GM23248 (cell line): ENCODE data around the gene SLC22A12. TPM values are rescaled to one million over a fixed set of nuclear protein-coding genes. Genes with fewer than 3 reads are reported as not detected.

ENCODE experiments used
- DNase-seq: peaks from one replicate; pipeline ENCODE4 v3.0.0-alpha.2; 2015
- H2AFZ ChIP-seq: fragments of 200-600 bp; sonication (generic); 2 replicates; pipeline ENCODE4 v1.6.1; 2016; ENCODE audit warnings: antibody characterized with exemption
- H3F3A ChIP-seq: fragments of 200-600 bp; sonication (generic); 2 replicates; pipeline ENCODE4 v1.6.1; 2016; ENCODE audit warnings: mild to moderate bottlenecking, antibody characterized with exemption, mixed run types; ENCODE audit not compliant: insufficient read depth
- H3K27ac ChIP-seq: fragments of 200-600 bp; sonication (generic); 2 replicates; pipeline ENCODE4 v1.5.1; 2016; ENCODE audit warnings: mild to moderate bottlenecking
- H3K27me3 ChIP-seq: fragments of 200-600 bp; sonication (generic); replicated peaks from 2 replicates; pipeline ENCODE4 v1.6.1; 2016; ENCODE audit warnings: mild to moderate bottlenecking; ENCODE audit not compliant: insufficient read depth
- H3K36me3 ChIP-seq: fragments of 200-600 bp; sonication (generic); 2 replicates; pipeline ENCODE4 v1.6.1; 2016; ENCODE audit warnings: low read depth, mild to moderate bottlenecking
- H3K4me1 ChIP-seq: fragments of 200-600 bp; sonication (generic); 2 replicates; pipeline ENCODE4 v1.6.1; 2016; ENCODE audit warnings: mild to moderate bottlenecking; ENCODE audit not compliant: insufficient read depth
- H3K4me2 ChIP-seq: fragments of 200-600 bp; sonication (generic); one replicate; pipeline ENCODE4 v1.6.1; 2016; ENCODE audit warnings: mild to moderate bottlenecking; ENCODE audit not compliant: unreplicated experiment
- H3K4me3 ChIP-seq: fragments of 200-600 bp; sonication (generic); 2 replicates; pipeline ENCODE4 v1.5.1; 2016; ENCODE audit warnings: mild to moderate bottlenecking
- H3K79me2 ChIP-seq: fragments of 200-600 bp; sonication (generic); 2 replicates; pipeline ENCODE4 v1.6.1; 2016; ENCODE audit warnings: mild to moderate bottlenecking; ENCODE audit not compliant: insufficient read depth
- H3K9ac ChIP-seq: fragments of 200-600 bp; sonication (generic); 2 replicates; pipeline ENCODE4 v1.6.1; 2016; ENCODE audit warnings: mild to moderate bottlenecking
- H3K9me2 ChIP-seq: fragments of 200-600 bp; sonication (generic); 2 replicates; pipeline ENCODE4 v1.6.1; 2016; ENCODE audit warnings: mixed run types, mild to moderate bottlenecking, moderate library complexity; ENCODE audit not compliant: insufficient read depth
- H3K9me3 ChIP-seq: fragments of 200-600 bp; sonication (generic); one replicate; pipeline ENCODE4 v1.6.1; 2017; ENCODE audit warnings: low read depth
- H4K20me1 ChIP-seq: fragments of 200-600 bp; sonication (generic); 2 replicates; pipeline ENCODE4 v1.6.0; 2016; ENCODE audit not compliant: insufficient read depth
- EZH2 ChIP-seq: fragments of 200-600 bp; sonication (generic); IDR thresholded peaks from 2 replicates; pipeline ENCODE4 v1.6.1; 2018; ENCODE audit warnings: antibody characterized with exemption, mild to moderate bottlenecking; ENCODE audit not compliant: insufficient read depth, poor library complexity, severe bottlenecking
- EZH2phosphoT487 ChIP-seq: fragments of 200-600 bp; sonication (generic); IDR thresholded peaks from 2 replicates; pipeline ENCODE4 v1.6.1; 2018; ENCODE audit warnings: antibody characterized with exemption, moderate library complexity, mild to moderate bottlenecking, low read depth; ENCODE audit not compliant: insufficient read depth
- WGBS, 2 experiments: methylation state at CpG; one replicate each; pipeline ENCODE4 v1.1.6; 2015 to 2017; ENCODE audit warnings: low lambda C conversion rate in 2 of 2, low coverage in 1 of 2; ENCODE audit errors: missing lambda C conversion rate in 2 of 2; 5-methylcytosine and 5-hydroxymethylcytosine counted together
- in situ Hi-C: fragments of 300-500 bp; cut with MboI; formaldehyde crosslinking; loops from 2 replicates; pipeline ENCODE4 v1.15.0; 2020
- polyA plus RNA-seq: library from polyadenylated mRNA; unstranded; fragments of >200 nt; fragmentation: Nextera tagmentation; extraction: Ambion mirVana; gene quantifications from 2 replicates; pipeline ENCODE4 v1.2.1, GENCODE V29; 2016
- total RNA-seq: library from RNA; depleted of rRNA; stranded (reverse); fragments of >200 nt; shearing (Covaris generic); gene quantifications from 2 replicates; pipeline ENCODE4 v1.2.3, GENCODE V29; 2014

Gene SLC22A12
- total and polyA plus RNA-seq, 2 experiments from 2014 or later = not detected

- no peaks in the 10 kb centered on the region for H4K20me1 ChIP-seq
- H3K79me2 ChIP-seq = no peaks in the 10 kb centered on the region
- H3K4me2 ChIP-seq = no peak overlapping the region
- no peaks in the 10 kb centered on the region for H3K9me2 ChIP-seq
- no peaks in the 10 kb centered on the region for H3K4me1 ChIP-seq
- no peak overlapping the region for H3K27ac ChIP-seq
- no peak overlapping the region for H3K9ac ChIP-seq
- no peaks in the 10 kb centered on the region for H3F3A ChIP-seq
- 30 to 38% methylated on average over 9 to 11 of the region's 11 CpGs for WGBS, 2 experiments
- H3K9me3 ChIP-seq = no peaks in the 10 kb centered on the region
- H3K4me3 ChIP-seq = no peak overlapping the region
- H3K36me3 ChIP-seq = no peaks in the 10 kb centered on the region
- TF ChIP-seq EZH2 (peak; percentile 76), EZH2phosphoT487 (0 out of 2 replicates have a peak, but pooled peaks have one; percentile 77)
- peaks cover 68% of the 10 kb centered on the region for H3K27me3 ChIP-seq
- H2AFZ ChIP-seq = no peak overlapping the region
- DNase-seq = no peak
- in situ Hi-C loops = no loop called here
Observed at GRCh38 chr11:64641596-64642417, 50.8 kb downstream of the SLC22A12 start.

- H3K27me3 ChIP-seq = peaks cover 69% of the 10 kb centered on the region
- H4K20me1 ChIP-seq = no peaks in the 10 kb centered on the region
- H3K36me3 ChIP-seq = no peaks in the 10 kb centered on the region
- H3K9ac ChIP-seq = no peak overlapping the region
- no peaks in the 10 kb centered on the region for H3K79me2 ChIP-seq
- H3K4me2 ChIP-seq = no peak overlapping the region
- no peaks in the 10 kb centered on the region for H3F3A ChIP-seq
- H3K4me3 ChIP-seq = no peak overlapping the region
- H3K27ac ChIP-seq = no peak overlapping the region
- in situ Hi-C loops = no loop called here
- no peak for DNase-seq
- TF ChIP-seq EZH2phosphoT487 (0 out of 2 replicates have a peak, but pooled peaks have one; percentile 0), EZH2 (no peak)
- no peaks in the 10 kb centered on the region for H3K9me2 ChIP-seq
- H3K9me3 ChIP-seq = no peaks in the 10 kb centered on the region
- H3K4me1 ChIP-seq = no peaks in the 10 kb centered on the region
- H2AFZ ChIP-seq = no peak overlapping the region
- WGBS, 2 experiments = 5 to 7% methylated on average over 17 to 30 of the region's 30 CpGs
Observed at GRCh38 chr11:64642418-64642735, 51.4 kb downstream of the SLC22A12 start.

- Histone ChIP-seq H3F3A (no peaks in the 10 kb centered on the region), H3K36me3 (no peaks in the 10 kb centered on the region), H3K4me3 (no peak overlapping the region), H4K20me1 (no peaks in the 10 kb centered on the region), H3K79me2 (no peaks in the 10 kb centered on the region), H3K27me3 (peaks cover 71% of the 10 kb centered on the region), H3K27ac (no peak overlapping the region), H2AFZ (no peak overlapping the region), H3K4me2 (no peak overlapping the region), H3K9ac (no peak overlapping the region), H3K9me2 (no peaks in the 10 kb centered on the region), H3K4me1 (no peaks in the 10 kb centered on the region), H3K9me3 (no peaks in the 10 kb centered on the region)
- WGBS, 2 experiments = 4% methylated on average over 22 to 24 of the region's 36 CpGs
- peak; percentile 10 for TF ChIP-seq EZH2
- peak; percentile 47; the same call in 1 of the 2 replicates for TF ChIP-seq EZH2phosphoT487
- no peak for DNase-seq
- in situ Hi-C loops = no loop called here
Observed at GRCh38 chr11:64642871-64643255, 51.8 kb downstream of the SLC22A12 start.

GRCh38 chr11:64643256-64643881 lies 52.3 kb downstream of the SLC22A12 start:
- H3K4me1 ChIP-seq = no peaks in the 10 kb centered on the region
- 0 to 3% methylated on average over 8 to 41 of the region's 53 CpGs for WGBS, 2 experiments
- no peak overlapping the region for H2AFZ ChIP-seq
- H3K36me3 ChIP-seq = no peaks in the 10 kb centered on the region
- TF ChIP-seq EZH2 (no peak), EZH2phosphoT487 (no peak)
- no peaks in the 10 kb centered on the region for H3K79me2 ChIP-seq
- peak; percentile 16 for DNase-seq
- no peak overlapping the region for H3K27ac ChIP-seq
- H3K9me2 ChIP-seq = no peaks in the 10 kb centered on the region
- H3K4me2 ChIP-seq = no peak overlapping the region
- H3K4me3 ChIP-seq = no peak overlapping the region
- no peak overlapping the region for H3K9ac ChIP-seq
- no peaks in the 10 kb centered on the region for H3K9me3 ChIP-seq
- H3K27me3 ChIP-seq = peaks cover 71% of the 10 kb centered on the region
- no peaks in the 10 kb centered on the region for H3F3A ChIP-seq
- no peaks in the 10 kb centered on the region for H4K20me1 ChIP-seq
- in situ Hi-C loops = no loop called here
